ENCODE data around the gene ADIRF. TPM values are rescaled to one million over a fixed set of nuclear protein-coding genes. Genes with fewer than 3 reads are reported as not detected.

ADIRF gene
- total and polyA plus RNA-seq, 9 of the 15 experiments (the other 6 are each of a cell fraction or from before 2014, with no cell fraction given): 0.08 TPM; not detected in 8

- TF ChIP-seq MGA (IDR thresholded peaks at IDR 0.05): peak; percentile 26; the same call in 1 of the 2 replicates
Measured at GRCh38 chr10:86940677-86941076, 27.6 kb upstream of the ADIRF start (continued).

Data from K562 (cell line).